ENCODE results near the gene TRIM66. TPM values are rescaled to one million over a fixed set of nuclear protein-coding genes. Genes with fewer than 3 reads are reported as not detected.
A peak's percentile ranks its signal among the peaks of the same experiment; 100 is the strongest.

Gene TRIM66
- total and polyA plus RNA-seq, 10 of the 15 experiments (the other 5 are each of a cell fraction or from before 2014, with no cell fraction given) = 1.7 to 14.5 (median 7.4) TPM

DNA sequence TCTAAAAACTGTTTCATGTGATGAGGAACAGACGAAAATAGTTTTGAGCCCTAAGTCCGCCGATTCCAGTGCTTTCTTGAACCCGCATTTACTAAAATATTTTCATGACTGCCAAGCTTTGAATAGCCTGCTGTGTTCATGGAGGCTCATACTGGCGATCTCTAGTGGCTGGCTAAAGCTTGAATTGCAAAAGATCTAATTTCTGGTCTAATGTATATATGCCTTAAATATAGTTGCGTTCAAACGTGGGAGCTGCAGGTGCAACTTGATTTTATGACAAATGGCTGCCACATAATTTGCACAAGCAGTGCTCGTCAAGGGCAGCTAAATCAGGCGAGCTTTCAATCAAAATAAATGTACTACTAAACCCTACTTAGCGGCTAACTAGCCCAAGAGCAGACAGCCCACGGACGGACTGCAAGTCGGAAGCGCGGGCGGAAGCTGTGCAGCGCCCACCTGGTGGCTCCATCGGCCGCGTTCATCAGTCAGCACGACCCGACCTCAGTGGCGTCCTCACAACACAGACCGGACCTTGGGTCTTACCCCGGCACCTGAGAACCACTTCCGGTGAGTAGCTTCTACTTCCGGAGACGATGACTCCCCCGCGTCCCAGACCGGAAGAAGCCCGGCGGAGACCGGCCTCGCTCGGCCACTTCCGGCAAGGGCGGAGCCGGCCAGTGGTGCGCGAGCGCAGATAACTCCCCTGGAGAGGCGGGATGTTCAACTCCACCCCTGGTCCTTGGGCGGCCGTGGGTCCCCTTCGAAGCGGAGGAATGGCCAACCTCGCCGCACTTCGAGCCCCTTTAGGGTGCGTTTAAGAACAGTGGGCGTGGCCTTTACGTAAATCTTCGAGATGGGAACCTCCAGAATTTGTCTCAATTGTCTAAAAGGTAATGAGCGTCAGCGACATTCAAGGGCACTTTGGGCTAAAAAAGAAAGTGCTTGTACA is 6.2 kb upstream of the TRIM66 start (continued):
- TF ChIP-seq TCF3 (IDR thresholded peaks at IDR 0.05; ENCODE audit: borderline replicate concordance, insufficient read depth, low read depth, low read length) (peak; percentile 62; the same call in 1 of the 2 replicates), ZNF217 (IDR thresholded peaks at IDR 0.05) (no peak), MAX (IDR thresholded peaks at IDR 0.05; ENCODE audit: low read depth, low read length) (peak; percentile 75), FOXM1 (IDR thresholded peaks at IDR 0.05; ENCODE audit: low read depth, low read length) (peak; percentile 76; the same call in 1 of the 2 replicates), TCF7 (IDR thresholded peaks at IDR 0.05; ENCODE audit: borderline replicate concordance) (no peak), ZNF622 (IDR thresholded peaks at IDR 0.05) (no peak), KLF5 (IDR thresholded peaks at IDR 0.05; ENCODE audit: partially characterized antibody) (no peak), RFX5 (IDR thresholded peaks at IDR 0.05; ENCODE audit: low read depth, low read length) (no peak; the same call in 1 of the 2 replicates), HDAC6 (IDR thresholded peaks at IDR 0.05; ENCODE audit: unreplicated experiment) (no peak), ZNF384 (IDR thresholded peaks at IDR 0.05; ENCODE audit: borderline replicate concordance, low read depth, low read length) (no peak), PBX3 (IDR thresholded peaks at IDR 0.05; ENCODE audit: insufficient replicate concordance, low read depth, low read length) (no peak), EZH2 (IDR thresholded peaks at IDR 0.05; ENCODE audit: borderline replicate concordance, control insufficient read depth, low read depth, low read length) (no peak), RBBP5 (conservative IDR thresholded peaks at IDR 0.05) (no peak), MYB (IDR thresholded peaks at IDR 0.05; ENCODE audit: borderline replicate concordance, low read depth, low read length) (no peak), SMAD5 (IDR thresholded peaks at IDR 0.05; ENCODE audit: low read depth) (0 out of 2 replicates have a peak, but pooled peaks have one; percentile 57), STAT3 (IDR thresholded peaks at IDR 0.05; ENCODE audit: low read depth, low read length) (no peak), NFIC (IDR thresholded peaks at IDR 0.05; ENCODE audit: low read depth, low read length) (no peak)
- TF ChIP-seq, protein P1, sequence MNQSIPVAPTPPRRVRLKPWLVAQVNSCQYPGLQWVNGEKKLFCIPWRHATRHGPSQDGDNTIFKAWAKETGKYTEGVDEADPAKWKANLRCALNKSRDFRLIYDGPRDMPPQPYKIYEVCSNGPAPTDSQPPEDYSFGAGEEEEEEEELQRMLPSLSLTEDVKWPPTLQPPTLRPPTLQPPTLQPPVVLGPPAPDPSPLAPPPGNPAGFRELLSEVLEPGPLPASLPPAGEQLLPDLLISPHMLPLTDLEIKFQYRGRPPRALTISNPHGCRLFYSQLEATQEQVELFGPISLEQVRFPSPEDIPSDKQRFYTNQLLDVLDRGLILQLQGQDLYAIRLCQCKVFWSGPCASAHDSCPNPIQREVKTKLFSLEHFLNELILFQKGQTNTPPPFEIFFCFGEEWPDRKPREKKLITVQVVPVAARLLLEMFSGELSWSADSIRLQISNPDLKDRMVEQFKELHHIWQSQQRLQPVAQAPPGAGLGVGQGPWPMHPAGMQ (IDR thresholded peaks at IDR 0.05; ENCODE audit: borderline replicate concordance) = no peak
- TF ChIP-seq, protein P2, sequence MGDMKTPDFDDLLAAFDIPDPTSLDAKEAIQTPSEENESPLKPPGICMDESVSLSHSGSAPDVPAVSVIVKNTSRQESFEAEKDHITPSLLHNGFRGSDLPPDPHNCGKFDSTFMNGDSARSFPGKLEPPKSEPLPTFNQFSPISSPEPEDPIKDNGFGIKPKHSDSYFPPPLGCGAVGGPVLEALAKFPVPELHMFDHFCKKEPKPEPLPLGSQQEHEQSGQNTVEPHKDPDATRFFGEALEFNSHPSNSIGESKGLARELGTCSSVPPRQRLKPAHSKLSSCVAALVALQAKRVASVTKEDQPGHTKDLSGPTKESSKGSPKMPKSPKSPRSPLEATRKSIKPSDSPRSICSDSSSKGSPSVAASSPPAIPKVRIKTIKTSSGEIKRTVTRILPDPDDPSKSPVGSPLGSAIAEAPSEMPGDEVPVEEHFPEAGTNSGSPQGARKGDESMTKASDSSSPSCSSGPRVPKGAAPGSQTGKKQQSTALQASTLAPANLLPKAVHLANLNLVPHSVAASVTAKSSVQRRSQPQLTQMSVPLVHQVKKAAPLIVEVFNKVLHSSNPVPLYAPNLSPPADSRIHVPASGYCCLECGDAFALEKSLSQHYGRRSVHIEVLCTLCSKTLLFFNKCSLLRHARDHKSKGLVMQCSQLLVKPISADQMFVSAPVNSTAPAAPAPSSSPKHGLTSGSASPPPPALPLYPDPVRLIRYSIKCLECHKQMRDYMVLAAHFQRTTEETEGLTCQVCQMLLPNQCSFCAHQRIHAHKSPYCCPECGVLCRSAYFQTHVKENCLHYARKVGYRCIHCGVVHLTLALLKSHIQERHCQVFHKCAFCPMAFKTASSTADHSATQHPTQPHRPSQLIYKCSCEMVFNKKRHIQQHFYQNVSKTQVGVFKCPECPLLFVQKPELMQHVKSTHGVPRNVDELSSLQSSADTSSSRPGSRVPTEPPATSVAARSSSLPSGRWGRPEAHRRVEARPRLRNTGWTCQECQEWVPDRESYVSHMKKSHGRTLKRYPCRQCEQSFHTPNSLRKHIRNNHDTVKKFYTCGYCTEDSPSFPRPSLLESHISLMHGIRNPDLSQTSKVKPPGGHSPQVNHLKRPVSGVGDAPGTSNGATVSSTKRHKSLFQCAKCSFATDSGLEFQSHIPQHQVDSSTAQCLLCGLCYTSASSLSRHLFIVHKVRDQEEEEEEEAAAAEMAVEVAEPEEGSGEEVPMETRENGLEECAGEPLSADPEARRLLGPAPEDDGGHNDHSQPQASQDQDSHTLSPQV (IDR thresholded peaks at IDR 0.05) = no peak

Measured in GM12878 (cell line).